Smooth muscle cell (in vitro differentiated cells): ENCODE data around the gene SMYD3. TPM values are rescaled to one million over a fixed set of nuclear protein-coding genes. Genes with fewer than 3 reads are reported as not detected.

ENCODE experiments used
- DNase-seq: peaks from one replicate; lab custom pipeline; 2025; ENCODE audit not compliant: unreplicated experiment; lab: John Stamatoyannopoulos, UW
- H2AFZ ChIP-seq: fragments of 200-600 bp; sonication (generic); 2 replicates; pipeline ENCODE4 v1.6.0; 2016; ENCODE audit warnings: antibody characterized with exemption, low read depth, mild to moderate bottlenecking
- H3F3A ChIP-seq: fragments of 200-600 bp; sonication (generic); 2 replicates; pipeline ENCODE4 v1.6.0; 2017; ENCODE audit warnings: antibody characterized with exemption, low read depth
- H3K27ac ChIP-seq: fragments of 200-600 bp; sonication (generic); 2 replicates; pipeline ENCODE4 v1.5.1; 2016; ENCODE audit warnings: low read depth, mild to moderate bottlenecking
- H3K27me3 ChIP-seq: fragments of 200-600 bp; sonication (generic); 2 replicates; pipeline ENCODE4 v1.6.1; 2016; ENCODE audit warnings: low read depth, mild to moderate bottlenecking
- H3K36me3 ChIP-seq: fragments of 200-600 bp; sonication (generic); 2 replicates; pipeline ENCODE4 v1.5.1; 2016; ENCODE audit warnings: low read depth
- H3K4me1 ChIP-seq: fragments of 200-600 bp; sonication (generic); 2 replicates; pipeline ENCODE4 v1.5.1; 2016; ENCODE audit warnings: low read depth
- H3K4me2 ChIP-seq: fragments of 200-600 bp; sonication (generic); 2 replicates; pipeline ENCODE4 v1.6.0; 2016; ENCODE audit warnings: mild to moderate bottlenecking
- H3K4me3 ChIP-seq: fragments of 200-600 bp; sonication (generic); 2 replicates; pipeline ENCODE4 v1.5.1; 2016; ENCODE audit warnings: mild to moderate bottlenecking
- H3K79me2 ChIP-seq: fragments of 200-600 bp; sonication (generic); 2 replicates; pipeline ENCODE4 v1.6.0; 2016; ENCODE audit warnings: low read depth, mild to moderate bottlenecking
- H3K9ac ChIP-seq: fragments of 200-600 bp; sonication (generic); 2 replicates; pipeline ENCODE4 v1.6.0; 2016; ENCODE audit warnings: low read depth
- H3K9me3 ChIP-seq: fragments of 200-600 bp; sonication (generic); replicated peaks from 2 replicates; pipeline ENCODE4 v1.5.1; 2016; ENCODE audit warnings: low read depth
- H4K20me1 ChIP-seq: fragments of 200-600 bp; sonication (generic); 2 replicates; pipeline ENCODE4 v1.6.0; 2016; ENCODE audit warnings: low read depth
- WGBS: methylation state at CpG from one replicate; pipeline ENCODE4 v1.1.7; 2016; ENCODE audit warnings: low lambda C conversion rate; 5-methylcytosine and 5-hydroxymethylcytosine counted together
- polyA plus RNA-seq: library from polyadenylated mRNA; unstranded; fragments of >200 nt; fragmentation: Nextera tagmentation; extraction: Ambion mirVana; gene quantifications from 2 replicates; pipeline ENCODE4 v1.2.1, GENCODE V29; 2016
- total RNA-seq: library from RNA; depleted of rRNA; stranded (reverse); fragments of >200 nt; gene quantifications from 2 replicates; pipeline ENCODE4 v1.2.3, GENCODE V29; 2014
- TF ChIP-seq, protein P1 (sequence below): fragments of 200-600 bp; sonication (generic); IDR thresholded peaks from 2 replicates; pipeline ENCODE4 v1.5.1; 2017; ENCODE audit warnings: borderline replicate concordance, mild to moderate bottlenecking, antibody characterized with exemption; ENCODE audit not compliant: insufficient read depth, poor library complexity, severe bottlenecking

SMYD3 gene
- total and polyA plus RNA-seq, 2 experiments from 2014 or later: 162 to 301 TPM

DNA sequence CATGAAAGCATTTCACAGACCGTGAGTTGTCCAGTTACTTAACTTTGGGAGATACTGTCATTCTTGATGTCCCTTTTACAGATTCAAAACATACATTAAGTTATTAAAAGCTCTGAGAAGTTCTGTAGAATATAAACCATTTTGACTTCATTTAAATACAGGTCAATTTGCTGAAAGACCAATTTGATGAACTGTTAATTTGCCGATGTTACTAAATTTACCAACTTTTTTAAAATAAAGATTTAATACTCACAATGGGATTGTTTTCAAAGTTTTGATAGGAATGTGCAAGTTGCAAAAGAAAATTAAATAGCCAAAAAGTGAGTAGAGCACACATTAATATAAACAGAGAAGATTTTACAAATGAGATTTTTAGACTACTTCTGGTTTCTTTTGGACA, 666.1 kb downstream of the SMYD3 start:
- TF ChIP-seq, protein P1, sequence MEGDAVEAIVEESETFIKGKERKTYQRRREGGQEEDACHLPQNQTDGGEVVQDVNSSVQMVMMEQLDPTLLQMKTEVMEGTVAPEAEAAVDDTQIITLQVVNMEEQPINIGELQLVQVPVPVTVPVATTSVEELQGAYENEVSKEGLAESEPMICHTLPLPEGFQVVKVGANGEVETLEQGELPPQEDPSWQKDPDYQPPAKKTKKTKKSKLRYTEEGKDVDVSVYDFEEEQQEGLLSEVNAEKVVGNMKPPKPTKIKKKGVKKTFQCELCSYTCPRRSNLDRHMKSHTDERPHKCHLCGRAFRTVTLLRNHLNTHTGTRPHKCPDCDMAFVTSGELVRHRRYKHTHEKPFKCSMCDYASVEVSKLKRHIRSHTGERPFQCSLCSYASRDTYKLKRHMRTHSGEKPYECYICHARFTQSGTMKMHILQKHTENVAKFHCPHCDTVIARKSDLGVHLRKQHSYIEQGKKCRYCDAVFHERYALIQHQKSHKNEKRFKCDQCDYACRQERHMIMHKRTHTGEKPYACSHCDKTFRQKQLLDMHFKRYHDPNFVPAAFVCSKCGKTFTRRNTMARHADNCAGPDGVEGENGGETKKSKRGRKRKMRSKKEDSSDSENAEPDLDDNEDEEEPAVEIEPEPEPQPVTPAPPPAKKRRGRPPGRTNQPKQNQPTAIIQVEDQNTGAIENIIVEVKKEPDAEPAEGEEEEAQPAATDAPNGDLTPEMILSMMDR: no peak
- no peak overlapping the region for H3K9ac ChIP-seq
- no peaks in the 10 kb centered on the region for H3K79me2 ChIP-seq
- H3K36me3 ChIP-seq: peaks cover 4% of the 10 kb centered on the region
- no peaks in the 10 kb centered on the region for H3K27me3 ChIP-seq
- WGBS: 37% methylated on average over 2 of the region's 2 CpGs
- H3F3A ChIP-seq: no peaks in the 10 kb centered on the region
- no peaks in the 10 kb centered on the region for H3K9me3 ChIP-seq
- H3K4me1 ChIP-seq: no peaks in the 10 kb centered on the region
- H2AFZ ChIP-seq: no peak overlapping the region
- H3K4me3 ChIP-seq: no peak overlapping the region
- no peak overlapping the region for H3K27ac ChIP-seq
- DNase-seq: no peak
- H3K4me2 ChIP-seq: no peak overlapping the region
- H4K20me1 ChIP-seq: no peaks in the 10 kb centered on the region

- Histone ChIP-seq H3K9ac (no peak overlapping the region), H2AFZ (no peak overlapping the region), H3K4me1 (no peaks in the 10 kb centered on the region), H4K20me1 (no peaks in the 10 kb centered on the region), H3K36me3 (no peaks in the 10 kb centered on the region), H3K4me3 (no peak overlapping the region), H3K79me2 (no peaks in the 10 kb centered on the region), H3K27ac (peak overlapping the region; percentile 81), H3K9me3 (no peaks in the 10 kb centered on the region), H3F3A (no peaks in the 10 kb centered on the region), H3K4me2 (peak overlapping the region; percentile 33), H3K27me3 (no peaks in the 10 kb centered on the region)
- no peak for DNase-seq
- TF ChIP-seq, protein P1: no peak
- 51% methylated on average over 5 of the region's 5 CpGs for WGBS
Measured at GRCh38 chr1:245837718-245838117, 669.4 kb downstream of the SMYD3 start.

GRCh38 chr1:245835386-245835785, 671.7 kb downstream of the SMYD3 start:
- no peak overlapping the region for H3K4me2 ChIP-seq
- no peaks in the 10 kb centered on the region for H3K36me3 ChIP-seq
- no peak for DNase-seq
- no peaks in the 10 kb centered on the region for H3K27me3 ChIP-seq
- no peaks in the 10 kb centered on the region for H3K9me3 ChIP-seq
- no peaks in the 10 kb centered on the region for H3F3A ChIP-seq
- no peaks in the 10 kb centered on the region for H4K20me1 ChIP-seq
- no peak overlapping the region for H3K9ac ChIP-seq
- WGBS: 94% methylated on average over 6 of the region's 6 CpGs
- no peak overlapping the region for H3K27ac ChIP-seq
- no peaks in the 10 kb centered on the region for H3K4me1 ChIP-seq
- no peaks in the 10 kb centered on the region for H3K79me2 ChIP-seq
- no peak overlapping the region for H2AFZ ChIP-seq
- TF ChIP-seq, protein P1: no peak
- H3K4me3 ChIP-seq: no peak overlapping the region

GRCh38 chr1:245834002-245834401, 673.1 kb downstream of the SMYD3 start:
- no peak overlapping the region for H3K27ac ChIP-seq
- TF ChIP-seq, protein P1: no peak
- no peaks in the 10 kb centered on the region for H3K36me3 ChIP-seq
- no peaks in the 10 kb centered on the region for H3K4me1 ChIP-seq
- no peak overlapping the region for H2AFZ ChIP-seq
- H3K9me3 ChIP-seq: no peaks in the 10 kb centered on the region
- H3K27me3 ChIP-seq: no peaks in the 10 kb centered on the region
- no peak overlapping the region for H3K4me3 ChIP-seq
- no peak overlapping the region for H3K9ac ChIP-seq
- no peaks in the 10 kb centered on the region for H3F3A ChIP-seq
- H3K4me2 ChIP-seq: no peak overlapping the region
- no peaks in the 10 kb centered on the region for H3K79me2 ChIP-seq
- H4K20me1 ChIP-seq: no peaks in the 10 kb centered on the region
- 96% methylated on average over 5 of the region's 5 CpGs for whole genome bisulfite sequencing
- DNase-seq: no peak
